HG03521 (cell line): Measurements from ENCODE around the gene ZNF341.
"Not testable (repeated sequence)": the region's sequence is repeated elsewhere in the genome, so short reads cannot be mapped to it uniquely, and the experiment has no call there.

Experiments
- ATAC-seq: cut with Tn5 transposase; IDR thresholded peaks from one replicate; pipeline ENCODE4 v1.9.1; 2021; ENCODE audit warnings: mild to moderate bottlenecking, moderate library complexity; ENCODE audit not compliant: unreplicated experiment

The ZNF341 gene

GRCh38 chr20:33731693-33732165 is at the start of gene ZNF341:
ZNF341 (plus strand) TSS chr20:33731996; CDS start chr20:33732022, 26 bp downstream.
- ATAC-seq: peak; percentile 77

- ATAC-seq: no peak
Observed at GRCh38 chr20:33684533-33685327, 47.1 kb upstream of the ZNF341 start.

- ATAC-seq: peak; percentile 22
Observed at GRCh38 chr20:33685328-33686099, 46.3 kb upstream of the ZNF341 start.

- peak; percentile 87 for ATAC-seq
Observed at GRCh38 chr20:33686100-33686983, 45.5 kb upstream of the ZNF341 start, which contains the start of gene E2F1. E2F1 (minus strand) TSS chr20:33686385; CDS start chr20:33686264, 121 bp downstream.

- no peak for ATAC-seq
Observed at GRCh38 chr20:33686984-33687366, 44.8 kb upstream of the ZNF341 start.

- no peak for ATAC-seq
Observed at GRCh38 chr20:33687370-33687915, 44.4 kb upstream of the ZNF341 start.

- no peak for ATAC-seq
Observed at GRCh38 chr20:33687993-33688937, 43.5 kb upstream of the ZNF341 start.

- ATAC-seq: no peak
Observed at GRCh38 chr20:33688938-33689424, 42.8 kb upstream of the ZNF341 start.

GRCh38 chr20:33689493-33689892 is 42.3 kb upstream of the ZNF341 start:
- ATAC-seq: no peak

GRCh38 chr20:33689973-33690372 is 41.8 kb upstream of the ZNF341 start:
- no peak for ATAC-seq

- ATAC-seq: no peak
Observed at GRCh38 chr20:33693289-33693688, 38.5 kb upstream of the ZNF341 start.

GRCh38 chr20:33693741-33694638 is 37.8 kb upstream of the ZNF341 start:
- no peak for ATAC-seq

GRCh38 chr20:33694639-33695012 is 37.2 kb upstream of the ZNF341 start:
- ATAC-seq: no peak

- ATAC-seq: no peak
Observed at GRCh38 chr20:33696448-33696847, 35.3 kb upstream of the ZNF341 start.

GRCh38 chr20:33697129-33697528 is 34.7 kb upstream of the ZNF341 start:
- no peak for ATAC-seq

GRCh38 chr20:33698966-33699365 is 32.8 kb upstream of the ZNF341 start:
- not testable (repeated sequence) for ATAC-seq

- ATAC-seq: not testable (repeated sequence)
Observed at GRCh38 chr20:33700696-33701441, 30.9 kb upstream of the ZNF341 start.
